NCI-H1092 treated with DMSO at 0.1 percent for 48 hours (cell line): ENCODE results near the gene TTLL13.

Experiments used
- DNase-seq: peaks from one replicate; lab custom pipeline; 2025; lab: John Stamatoyannopoulos, UW

TTLL13 gene

GRCh38 chr15:90249203-90249863 lies at the start of gene TTLL13:
Gene TTLL13, plus strand, starts transcription at chr15:90249556. Its CDS starts 1,075 bp downstream, at chr15:90250631.
- DNase-seq, result peak; percentile 80

DNA sequence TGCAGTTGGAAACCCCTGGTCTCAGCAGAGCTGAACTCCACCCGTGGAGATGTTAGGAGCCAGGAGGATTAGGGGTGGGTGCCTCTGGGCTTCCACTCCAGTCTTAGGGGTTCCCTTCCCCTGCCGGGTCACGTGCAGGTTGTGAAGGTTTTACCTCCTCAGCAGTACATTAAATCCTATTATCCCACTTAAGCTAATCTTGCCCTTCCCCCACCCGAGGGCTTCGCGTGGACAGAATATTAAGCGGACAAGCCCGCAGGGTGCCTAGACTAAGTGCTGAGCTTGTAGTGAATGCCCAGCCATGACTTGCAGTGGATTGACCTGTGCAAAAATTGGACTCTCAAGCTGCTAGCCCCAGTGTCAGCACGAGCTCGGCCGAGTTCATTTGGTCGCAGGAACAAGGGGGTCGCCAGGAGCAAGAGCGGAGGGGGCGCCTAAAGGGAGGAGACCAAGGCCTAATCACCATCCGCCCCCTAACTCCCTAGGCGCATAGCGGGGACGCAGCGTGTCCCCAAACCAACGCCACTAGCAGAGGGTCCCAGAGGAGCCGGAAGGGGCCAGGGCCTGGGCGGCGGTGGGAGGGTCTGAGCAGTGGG lies 48.7 kb upstream of the TTLL13 start:
- DNase-seq, result no peak

DNA sequence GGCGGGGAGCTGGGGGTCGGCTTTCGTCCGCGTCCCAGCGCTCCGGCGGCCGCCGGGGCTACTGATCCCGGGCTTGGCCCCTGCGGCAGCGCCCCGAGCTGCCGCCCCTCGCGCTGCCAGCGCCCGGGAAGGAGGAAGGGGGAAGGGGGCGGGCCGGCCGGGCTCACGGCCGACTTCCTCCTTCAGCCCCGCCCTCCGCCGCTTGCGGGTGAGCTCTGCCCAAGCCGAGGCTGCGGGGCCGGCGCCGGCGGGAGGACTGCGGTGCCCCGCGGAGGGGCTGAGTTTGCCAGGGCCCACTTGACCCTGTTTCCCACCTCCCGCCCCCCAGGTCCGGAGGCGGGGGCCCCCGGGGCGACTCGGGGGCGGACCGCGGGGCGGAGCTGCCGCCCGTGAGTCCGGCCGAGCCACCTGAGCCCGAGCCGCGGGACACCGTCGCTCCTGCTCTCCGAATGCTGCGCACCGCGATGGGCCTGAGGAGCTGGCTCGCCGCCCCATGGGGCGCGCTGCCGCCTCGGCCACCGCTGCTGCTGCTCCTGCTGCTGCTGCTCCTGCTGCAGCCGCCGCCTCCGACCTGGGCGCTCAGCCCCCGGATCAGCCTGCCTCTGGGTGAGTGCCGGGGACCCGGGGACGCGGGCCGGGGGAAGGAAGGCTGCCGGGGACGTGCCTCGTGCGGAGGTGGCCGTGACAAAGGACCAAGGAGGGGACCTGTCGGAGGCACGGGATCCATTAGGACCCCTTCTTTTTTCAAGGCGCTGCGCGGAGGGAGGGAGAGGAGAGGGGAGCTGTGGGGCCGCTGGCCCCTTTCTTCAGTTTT lies 48.0 kb upstream of the TTLL13 start, which contains the start of gene SEMA4B:
Gene SEMA4B, plus strand, starts transcription at position 201 of the 814 bp plus-strand sequence. Its CDS starts 249 bp downstream, at position 450.
- DNase-seq, result peak; percentile 42

DNA sequence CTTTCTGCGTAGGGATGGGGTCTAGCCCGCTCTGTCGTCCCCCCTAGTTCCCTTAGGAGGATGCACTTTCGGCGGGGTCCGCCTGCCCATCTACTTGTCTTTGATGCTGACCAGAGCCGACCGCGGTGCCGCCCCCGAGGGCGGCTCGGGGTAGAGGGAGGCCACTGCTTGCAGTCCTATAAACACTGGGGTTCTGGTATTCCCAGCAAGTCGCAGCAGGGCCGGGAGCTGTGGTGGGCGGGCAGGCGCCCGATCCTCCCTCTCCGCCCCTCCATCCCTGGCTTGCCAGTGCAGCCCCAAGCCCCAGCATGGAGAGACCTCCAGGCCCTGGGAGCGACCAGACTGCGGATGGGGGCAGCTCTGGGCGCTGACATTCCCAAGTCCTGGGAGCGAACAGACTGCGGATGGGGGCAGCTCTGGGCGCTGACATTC lies 47.4 kb upstream of the TTLL13 start:
- DNase-seq, result no peak

- no peak for DNase-seq
Observed at GRCh38 chr15:90202929-90203328, 46.4 kb upstream of the TTLL13 start.

- no peak for DNase-seq
Observed at GRCh38 chr15:90203473-90203872, 45.9 kb upstream of the TTLL13 start.

DNA sequence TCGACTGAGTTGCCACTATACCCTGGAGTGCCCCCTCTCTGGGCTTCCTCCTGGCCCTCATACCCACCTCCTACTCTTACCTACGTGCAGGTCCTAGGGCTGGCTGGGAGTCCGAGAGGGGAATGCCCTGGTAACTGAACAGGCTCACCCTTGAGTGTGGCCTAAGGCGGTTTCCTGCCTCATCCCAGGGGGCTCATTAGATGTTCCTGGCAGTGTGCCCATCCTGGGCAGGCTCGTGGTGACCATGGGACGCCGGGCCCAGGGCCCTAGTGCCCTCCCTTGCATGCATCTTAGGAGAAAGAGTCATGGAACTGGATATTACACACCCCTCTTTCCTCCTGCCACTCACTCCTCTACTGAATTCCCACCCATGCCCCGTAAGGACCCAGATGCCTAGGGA lies 45.4 kb upstream of the TTLL13 start:
- no peak for DNase-seq

DNA sequence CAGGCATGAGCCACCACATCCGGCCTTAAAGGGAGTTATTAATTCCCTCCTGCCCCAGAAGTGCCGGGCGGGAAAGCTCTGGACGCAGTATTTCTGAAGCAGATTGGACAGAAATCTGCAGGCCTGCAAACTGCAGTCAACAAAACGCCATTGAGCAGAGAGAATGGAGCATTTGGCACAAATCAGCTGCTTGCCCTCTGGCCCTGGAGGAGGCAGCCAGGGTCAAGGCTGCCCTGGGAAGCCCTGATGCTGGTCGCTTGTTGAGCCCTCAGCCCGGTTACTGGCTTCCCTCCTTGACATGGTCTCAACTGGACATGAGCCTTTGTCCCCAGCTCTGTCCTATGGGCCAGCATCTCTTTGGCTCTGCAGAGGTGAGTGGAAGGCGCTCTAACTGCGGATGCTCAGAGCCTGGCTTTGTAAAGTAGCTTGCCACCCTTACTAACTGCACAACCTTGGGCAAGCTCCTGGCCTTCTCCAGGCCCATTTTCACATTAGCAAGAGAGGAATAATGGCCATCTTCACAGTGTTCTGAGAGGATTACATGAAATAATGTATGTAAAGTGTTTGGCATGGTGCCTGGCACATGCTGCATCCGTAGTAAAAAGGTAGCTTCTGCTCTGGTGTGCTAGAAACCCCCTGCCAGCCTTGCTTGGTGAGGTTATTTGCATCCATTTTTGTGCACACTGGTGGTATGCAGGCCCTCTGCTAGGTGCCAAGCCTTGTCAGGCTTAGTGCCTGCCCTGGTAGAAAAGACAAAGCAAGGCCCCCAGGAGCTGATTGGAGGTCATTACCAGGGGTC lies 44.1 kb upstream of the TTLL13 start:
- DNase-seq, result no peak

GRCh38 chr15:90205886-90206285 lies 43.5 kb upstream of the TTLL13 start:
- no peak for DNase-seq

- no peak for DNase-seq
Observed at GRCh38 chr15:90207252-90207651, 42.1 kb upstream of the TTLL13 start.

DNA sequence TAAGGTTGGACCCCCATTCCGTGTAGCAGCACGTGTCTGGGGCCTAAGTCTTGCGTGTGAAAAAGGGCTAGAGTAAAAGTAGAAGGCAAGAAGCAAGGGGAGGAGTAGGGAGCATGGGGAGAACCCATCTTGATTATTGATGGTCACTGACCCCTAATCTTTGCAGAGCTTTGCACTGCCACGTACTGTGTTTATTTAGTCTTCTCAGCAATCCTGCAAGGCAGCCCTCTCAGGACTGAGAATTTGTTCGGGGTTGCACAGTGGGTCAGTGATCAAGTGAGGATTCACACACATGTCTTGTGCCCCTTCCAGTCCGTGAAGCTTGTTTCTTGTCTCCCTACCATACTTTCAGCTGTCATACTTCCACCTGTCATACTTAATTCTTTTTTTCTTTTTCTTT lies 41.0 kb upstream of the TTLL13 start:
- DNase-seq, result no peak

GRCh38 chr15:90209591-90209990 lies 39.8 kb upstream of the TTLL13 start:
- no peak for DNase-seq

GRCh38 chr15:90210593-90210992 lies 38.8 kb upstream of the TTLL13 start:
- no peak for DNase-seq

- no peak for DNase-seq
Observed at GRCh38 chr15:90211009-90211408, 38.3 kb upstream of the TTLL13 start.

GRCh38 chr15:90211440-90212143 lies 37.8 kb upstream of the TTLL13 start:
- DNase-seq, result no peak

- no peak for DNase-seq
Observed at GRCh38 chr15:90212221-90213098, 36.9 kb upstream of the TTLL13 start.

DNA sequence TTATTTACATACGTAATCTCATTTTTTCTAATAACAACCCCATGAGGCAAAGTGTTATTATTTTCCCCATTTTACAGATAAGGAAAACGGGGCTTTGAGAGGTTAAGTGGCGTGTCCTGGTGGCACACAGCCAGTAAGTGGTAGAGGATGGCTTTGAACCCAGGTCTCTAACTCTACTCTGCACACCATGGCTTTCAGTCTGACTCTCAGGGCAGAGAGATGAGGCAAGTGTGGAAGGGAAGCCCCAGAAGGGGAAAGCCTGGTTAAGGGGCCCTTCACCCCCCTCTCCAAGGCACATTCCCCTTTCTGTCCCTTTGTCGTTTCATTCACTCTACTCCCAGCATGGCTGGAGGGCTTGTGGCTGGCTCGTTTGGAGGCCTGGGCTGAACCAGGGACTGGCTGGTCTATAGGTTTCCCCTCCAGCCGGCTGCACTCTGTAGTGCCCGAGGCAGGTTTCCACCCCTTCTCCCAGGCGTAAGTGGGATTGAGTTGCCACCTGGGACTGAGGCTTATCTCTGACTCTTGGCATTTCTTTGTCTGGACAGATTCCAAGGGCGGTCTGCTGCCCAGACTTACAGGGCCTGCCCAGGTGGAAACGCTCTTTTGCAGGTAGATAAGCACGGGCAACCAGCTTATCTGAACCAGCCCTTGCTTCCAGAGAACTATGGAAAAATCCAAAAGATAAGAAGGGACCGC lies 36.1 kb upstream of the TTLL13 start:
- DNase-seq, result no peak

GRCh38 chr15:90213818-90214204 lies 35.5 kb upstream of the TTLL13 start:
- no peak for DNase-seq

- no peak for DNase-seq
Observed at GRCh38 chr15:90214553-90215196, 34.7 kb upstream of the TTLL13 start.
